A673 (cell line): ENCODE measurements around the gene ZKSCAN4.

Experiments used
- EZH2 ChIP-seq: fragments of 200-600 bp; sonication (generic); IDR thresholded peaks from 2 replicates; pipeline ENCODE4 v1.6.1; 2017; ENCODE audit warnings: borderline replicate concordance, low read depth, mild to moderate bottlenecking, mixed read lengths, antibody characterized with exemption, low read length; ENCODE audit not compliant: poor library complexity, severe bottlenecking
- TF ChIP-seq, protein P1 (sequence below): fragments of 300-800, 200-600 bp; sonication (generic); conservative IDR thresholded peaks from 2 replicates; pipeline ENCODE4 v1.5.1; 2017; ENCODE audit warnings: low read depth, mild to moderate bottlenecking, antibody characterized with exemption, low read length, moderate library complexity, mixed read lengths

DNA sequence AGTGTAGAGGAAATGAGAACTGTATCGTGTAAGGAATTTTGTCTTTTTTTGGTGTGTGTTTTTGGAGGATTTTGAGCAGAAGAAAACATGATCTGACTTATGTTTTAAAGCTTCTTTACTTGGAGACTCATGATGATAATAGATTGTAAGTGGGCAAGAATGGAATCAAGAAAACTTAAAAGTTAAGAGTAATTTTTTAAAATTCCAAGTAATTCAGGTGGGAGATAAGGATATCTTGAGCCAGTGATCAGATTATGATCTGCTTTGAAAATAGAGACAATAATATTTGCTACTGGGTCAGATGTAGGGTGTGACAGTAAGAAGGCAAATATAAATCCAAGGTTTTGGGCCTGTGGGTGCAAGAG is 15.6 kb upstream of the ZKSCAN4 start:
- TF ChIP-seq EZH2, result no peak
- TF ChIP-seq, protein P1, sequence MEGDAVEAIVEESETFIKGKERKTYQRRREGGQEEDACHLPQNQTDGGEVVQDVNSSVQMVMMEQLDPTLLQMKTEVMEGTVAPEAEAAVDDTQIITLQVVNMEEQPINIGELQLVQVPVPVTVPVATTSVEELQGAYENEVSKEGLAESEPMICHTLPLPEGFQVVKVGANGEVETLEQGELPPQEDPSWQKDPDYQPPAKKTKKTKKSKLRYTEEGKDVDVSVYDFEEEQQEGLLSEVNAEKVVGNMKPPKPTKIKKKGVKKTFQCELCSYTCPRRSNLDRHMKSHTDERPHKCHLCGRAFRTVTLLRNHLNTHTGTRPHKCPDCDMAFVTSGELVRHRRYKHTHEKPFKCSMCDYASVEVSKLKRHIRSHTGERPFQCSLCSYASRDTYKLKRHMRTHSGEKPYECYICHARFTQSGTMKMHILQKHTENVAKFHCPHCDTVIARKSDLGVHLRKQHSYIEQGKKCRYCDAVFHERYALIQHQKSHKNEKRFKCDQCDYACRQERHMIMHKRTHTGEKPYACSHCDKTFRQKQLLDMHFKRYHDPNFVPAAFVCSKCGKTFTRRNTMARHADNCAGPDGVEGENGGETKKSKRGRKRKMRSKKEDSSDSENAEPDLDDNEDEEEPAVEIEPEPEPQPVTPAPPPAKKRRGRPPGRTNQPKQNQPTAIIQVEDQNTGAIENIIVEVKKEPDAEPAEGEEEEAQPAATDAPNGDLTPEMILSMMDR, result no peak
